Gastroesophageal sphincter (tissue), 4 donors: ENCODE measurements around the gene SLIT3. TPM values are rescaled to one million over a fixed set of nuclear protein-coding genes. Genes with fewer than 3 reads are reported as not detected.

Experiments
- ATAC-seq: fragments of 150-250 bp; one replicate; pipeline ENCODE4 v1.9.1; 2016; ENCODE audit warnings: mild to moderate bottlenecking, moderate library complexity
- H3K27ac ChIP-seq, 4 donors: fragments of 200-600 bp; sonication (generic) in 3 of 4; 1 replicate in 3 of 4; 2 replicates in 1 of 4; pipeline ENCODE4 v1.5.1; 2016 to 2019
- H3K27me3 ChIP-seq: fragments of 200-600 bp; sonication (generic); one replicate; pipeline ENCODE4 v1.5.1; 2019
- H3K36me3 ChIP-seq, 2 donors: fragments of 200-600 bp; sonication (generic); one replicate each; pipeline ENCODE4 v1.5.1; 2019; ENCODE audit warnings: control low read depth in 1 of 2
- H3K4me1 ChIP-seq, 3 donors: fragments of 200-600 bp; sonication (generic); 1 replicate in 2 of 3; 2 replicates in 1 of 3; pipeline ENCODE4 v1.5.1; 2016 to 2019; ENCODE audit warnings: control low read depth in 2 of 3
- H3K4me3 ChIP-seq, 2 donors: fragments of 200-600 bp; sonication (generic); one replicate each; pipeline ENCODE4 v1.5.1; 2019; ENCODE audit warnings: mild to moderate bottlenecking in 1 of 2, moderate library complexity in 1 of 2
- H3K9me3 ChIP-seq, 3 donors: fragments of 200-600 bp; sonication (generic); one replicate each; pipeline ENCODE4 v1.5.1; 2017 to 2019; ENCODE audit warnings: control low read depth in 2 of 3
- EP300 ChIP-seq: sonication (generic); formaldehyde crosslinking; IDR thresholded peaks from one replicate; pipeline ENCODE4 v1.6.1; 2017; ENCODE audit warnings: antibody characterized with exemption, mild to moderate bottlenecking
- POLR2A ChIP-seq, 2 donors: fragments of 450-650 bp; IDR thresholded peaks; one replicate each; pipeline ENCODE4 v1.6.1; 2017; ENCODE audit warnings: antibody characterized with exemption in 2 of 2, mild to moderate bottlenecking in 2 of 2, moderate library complexity in 1 of 2
- POLR2AphosphoS5 ChIP-seq: sonication (generic); formaldehyde crosslinking; IDR thresholded peaks from one replicate; pipeline ENCODE4 v1.6.1; 2017; ENCODE audit warnings: antibody characterized with exemption
- WGBS, 2 donors: methylation state at CpG; one replicate each; pipeline ENCODE4 v1.1.5; 2018; ENCODE audit warnings: low coverage in 1 of 2; 5-methylcytosine and 5-hydroxymethylcytosine counted together
- total RNA-seq, 4 donors: library from RNA; depleted of rRNA; stranded (reverse); fragments of >200 nt; gene quantifications; one replicate each; pipeline ENCODE4 v1.1.0, GENCODE V29; 2016
- TF ChIP-seq, protein P1 (sequence below), 4 experiments: fragments of 200-600 bp in 2 of 4; fragments of 450-650 bp in 2 of 4; sonication (generic) in 1 of 4; IDR thresholded peaks; one replicate each; pipeline ENCODE4 v1.5.1; 2017 to 2019; ENCODE audit warnings: antibody characterized with exemption in 4 of 4, mild to moderate bottlenecking in 2 of 4, moderate library complexity in 2 of 4

The SLIT3 gene
- total RNA-seq, 4 donors from 2014 or later = 29.6 to 76.3 (median 31.1) TPM

DNA sequence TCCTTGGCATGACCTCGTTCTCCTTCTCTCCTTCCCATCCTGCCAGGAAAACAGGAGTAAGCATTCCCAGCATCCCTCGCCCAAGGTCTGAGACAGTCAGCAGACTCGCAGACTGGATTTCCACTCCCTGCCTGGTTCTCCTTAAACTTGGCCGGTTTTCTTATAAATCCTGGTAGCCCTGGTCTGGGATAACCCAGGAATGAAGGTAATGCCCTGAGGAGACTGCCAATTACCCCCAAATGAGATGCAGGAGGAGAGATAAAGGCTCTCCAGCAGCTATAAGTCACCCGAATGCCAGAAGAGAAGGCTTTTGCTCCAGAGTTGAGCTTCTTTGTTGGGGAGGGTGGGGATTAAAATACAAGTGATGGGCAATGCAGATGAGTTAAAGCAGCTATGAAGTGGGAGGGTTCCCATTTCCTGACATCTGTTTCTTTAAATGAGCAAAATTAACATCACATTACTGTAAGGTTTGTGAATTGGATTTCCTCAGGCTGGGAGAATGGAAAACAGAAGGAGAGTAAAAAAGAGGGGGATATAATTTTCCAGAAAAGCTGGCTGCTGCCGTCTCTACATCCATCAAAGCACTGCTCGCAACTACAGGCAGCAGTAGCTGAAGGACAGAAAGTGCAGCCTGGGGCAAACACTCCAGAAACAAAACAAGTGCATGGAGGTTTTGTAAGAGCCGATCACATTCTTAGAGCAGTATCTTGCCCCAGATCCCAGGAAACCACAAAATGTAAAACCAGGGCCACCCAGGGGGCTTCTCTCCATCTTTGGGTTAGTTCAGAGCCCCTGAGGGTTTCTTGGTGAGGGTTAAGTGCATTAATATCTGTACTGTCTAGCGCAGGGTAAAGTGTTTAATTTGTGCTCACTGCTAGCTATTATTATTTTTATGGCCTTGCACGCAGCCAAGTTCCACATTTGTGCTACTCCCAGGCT, 544.2 kb downstream of the SLIT3 start:
- H3K9me3 ChIP-seq = no peaks in the 10 kb centered on the region

DNA sequence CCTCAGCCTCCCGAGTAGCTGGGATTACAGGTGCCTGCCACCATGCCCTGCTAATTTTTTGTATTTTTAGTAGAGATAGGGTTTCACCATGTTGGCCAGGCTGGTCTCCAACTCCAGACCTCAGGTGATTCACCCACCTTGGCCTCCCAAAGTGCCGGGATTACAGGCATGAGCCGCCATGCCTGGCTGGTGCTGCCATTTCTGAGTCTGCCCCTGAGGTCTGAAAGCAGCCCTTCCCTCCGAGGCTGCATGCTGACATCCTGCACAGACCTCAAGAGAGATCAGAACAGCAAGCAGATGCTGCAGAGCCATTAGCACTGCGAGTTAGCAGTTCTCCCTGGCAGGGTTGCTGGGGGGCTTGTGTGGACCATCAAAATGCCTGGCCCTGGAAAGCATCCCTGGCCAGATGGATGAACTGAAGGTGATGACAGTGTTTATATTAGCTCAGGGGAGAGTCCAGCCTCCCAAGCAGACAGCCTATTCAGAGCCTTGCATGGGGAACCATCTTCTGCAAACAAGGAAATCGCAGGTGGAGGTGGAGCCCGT, 545.3 kb downstream of the SLIT3 start:
- TF ChIP-seq EP300 (no peak), POLR2A (IDR thresholded peaks at IDR 0.05) (no peak), POLR2AphosphoS5 (no peak)
- TF ChIP-seq, protein P1, sequence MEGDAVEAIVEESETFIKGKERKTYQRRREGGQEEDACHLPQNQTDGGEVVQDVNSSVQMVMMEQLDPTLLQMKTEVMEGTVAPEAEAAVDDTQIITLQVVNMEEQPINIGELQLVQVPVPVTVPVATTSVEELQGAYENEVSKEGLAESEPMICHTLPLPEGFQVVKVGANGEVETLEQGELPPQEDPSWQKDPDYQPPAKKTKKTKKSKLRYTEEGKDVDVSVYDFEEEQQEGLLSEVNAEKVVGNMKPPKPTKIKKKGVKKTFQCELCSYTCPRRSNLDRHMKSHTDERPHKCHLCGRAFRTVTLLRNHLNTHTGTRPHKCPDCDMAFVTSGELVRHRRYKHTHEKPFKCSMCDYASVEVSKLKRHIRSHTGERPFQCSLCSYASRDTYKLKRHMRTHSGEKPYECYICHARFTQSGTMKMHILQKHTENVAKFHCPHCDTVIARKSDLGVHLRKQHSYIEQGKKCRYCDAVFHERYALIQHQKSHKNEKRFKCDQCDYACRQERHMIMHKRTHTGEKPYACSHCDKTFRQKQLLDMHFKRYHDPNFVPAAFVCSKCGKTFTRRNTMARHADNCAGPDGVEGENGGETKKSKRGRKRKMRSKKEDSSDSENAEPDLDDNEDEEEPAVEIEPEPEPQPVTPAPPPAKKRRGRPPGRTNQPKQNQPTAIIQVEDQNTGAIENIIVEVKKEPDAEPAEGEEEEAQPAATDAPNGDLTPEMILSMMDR (IDR thresholded peaks at IDR 0.05) = no peak
- Histone ChIP-seq H3K9me3 (no peaks in the 10 kb centered on the region), H3K4me3 (no peak overlapping the region), H3K36me3 (peaks cover 0 to 59% of the 10 kb centered on the region in 2 donors), H3K27me3 (no peaks in the 10 kb centered on the region), H3K27ac (no peak overlapping the region), H3K4me1 (no peaks in the 10 kb centered on the region)
- WGBS, 2 donors = 93 to 100% methylated on average over 1 to 3 of the region's 7 CpGs
- no peak for ATAC-seq

More for the DNA sequence above, 544.2 kb downstream of the SLIT3 start:
- 58 to 91% methylated on average over 4 to 6 of the region's 10 CpGs for WGBS, 2 donors
- Histone ChIP-seq H3K27ac (no peak overlapping the region), H3K4me3 (no peak overlapping the region), H3K27me3 (no peaks in the 10 kb centered on the region), H3K4me1 (no peaks in the 10 kb centered on the region), H3K36me3 (peaks cover 0 to 54% of the 10 kb centered on the region in 2 donors)
- no peak for ATAC-seq
- TF ChIP-seq EP300 (no peak), POLR2A (IDR thresholded peaks at IDR 0.05) (no peak), POLR2AphosphoS5 (no peak)
- TF ChIP-seq, protein P1 (IDR thresholded peaks at IDR 0.05) = no peak

DNA sequence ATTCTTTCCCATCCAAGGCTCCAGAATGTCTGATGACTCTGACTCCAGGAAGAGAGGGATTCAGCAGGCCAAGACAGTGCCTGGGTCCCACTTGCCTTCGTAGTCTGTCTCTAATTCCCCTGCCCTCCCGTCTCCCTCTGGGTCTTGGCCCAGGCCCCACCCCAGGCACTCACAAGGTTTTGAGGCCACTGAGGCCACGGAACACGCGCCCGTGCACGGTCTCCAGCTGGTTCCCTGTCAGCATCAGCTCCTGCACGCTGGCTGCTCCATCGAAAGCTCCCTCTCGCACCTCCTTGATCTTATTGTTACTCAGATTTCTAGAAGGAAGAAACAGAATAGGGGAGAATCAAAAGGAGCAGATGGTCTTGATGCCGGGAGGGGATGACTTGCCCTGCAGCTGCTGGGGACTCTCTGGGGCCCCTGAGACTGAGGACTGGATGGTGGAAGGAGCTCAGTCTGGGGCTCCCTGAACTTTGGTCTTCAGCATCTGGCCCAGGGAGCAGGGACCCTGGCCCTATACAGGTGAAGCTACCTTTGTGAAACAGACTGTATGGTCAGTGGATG, 547.2 kb downstream of the SLIT3 start:
- no peaks in the 10 kb centered on the region for H3K27me3 ChIP-seq
- TF ChIP-seq EP300 = no peak
- TF ChIP-seq, protein P1 (IDR thresholded peaks at IDR 0.05) = no peak
- TF ChIP-seq POLR2AphosphoS5 = no peak
- no peak for TF ChIP-seq POLR2A (IDR thresholded peaks at IDR 0.05)
- H3K4me1 ChIP-seq = no peaks in the 10 kb centered on the region
- H3K36me3 ChIP-seq = peaks cover 0 to 54% of the 10 kb centered on the region in 2 donors
- no peak for ATAC-seq
- 94 to 100% methylated on average over 1 to 7 of the region's 11 CpGs for WGBS, 2 donors
- H3K9me3 ChIP-seq = no peaks in the 10 kb centered on the region
- H3K27ac ChIP-seq = no peak overlapping the region
- H3K4me3 ChIP-seq = no peak overlapping the region

DNA sequence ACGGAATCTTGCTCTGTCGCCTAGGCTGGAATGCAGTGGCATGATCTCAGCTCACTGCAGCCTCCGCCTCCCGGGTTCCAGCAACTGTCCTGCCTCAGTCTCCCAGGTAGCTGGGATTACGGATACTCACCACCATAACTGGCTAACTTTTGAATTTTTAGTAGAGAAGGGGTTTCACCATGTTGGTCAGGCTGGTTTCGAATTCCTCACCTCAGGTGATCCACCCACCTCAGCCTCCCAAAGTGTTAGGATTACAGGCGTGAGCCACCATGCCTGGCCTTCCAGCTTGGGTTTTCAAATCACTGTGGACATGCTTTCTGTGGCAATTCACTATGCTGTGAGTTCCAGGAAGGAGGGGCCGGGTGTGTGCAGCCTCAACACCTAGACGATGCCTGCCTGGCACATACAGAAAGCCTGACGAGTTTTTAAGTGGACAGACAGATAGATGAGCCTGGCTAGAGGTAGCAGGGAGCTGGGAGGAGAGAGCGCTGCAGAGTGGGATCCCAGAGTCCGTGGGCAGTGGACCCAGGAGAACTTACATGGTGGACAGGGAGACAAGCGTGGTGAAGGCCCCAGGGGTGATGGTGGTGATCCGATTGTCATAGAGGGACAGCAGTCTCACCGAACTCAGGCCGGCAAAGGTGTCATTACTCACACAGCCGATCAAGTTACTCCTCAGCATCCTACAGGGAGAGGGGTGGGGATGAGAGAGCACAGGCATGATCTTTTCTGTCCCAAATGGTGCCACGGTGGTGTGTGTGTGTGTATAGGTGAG, 548.3 kb downstream of the SLIT3 start:
- no peak overlapping the region for H3K27ac ChIP-seq
- WGBS, 2 donors = 79 to 81% methylated on average over 9 of the region's 18 CpGs
- ATAC-seq = no peak

More for the DNA sequence above, 548.3 kb downstream of the SLIT3 start:
- peaks cover 0 to 60% of the 10 kb centered on the region in 2 donors for H3K36me3 ChIP-seq
- no peak overlapping the region for H3K4me3 ChIP-seq
- TF ChIP-seq POLR2A (IDR thresholded peaks at IDR 0.05) (no peak), POLR2AphosphoS5 (no peak), EP300 (no peak)
- TF ChIP-seq, protein P1 (IDR thresholded peaks at IDR 0.05) = no peak
- no peaks in the 10 kb centered on the region for H3K4me1 ChIP-seq
- H3K27me3 ChIP-seq = no peaks in the 10 kb centered on the region
- H3K9me3 ChIP-seq = no peaks in the 10 kb centered on the region
